GM23338 (cell line): ENCODE results near the gene USP24. TPM values are rescaled to one million over a fixed set of nuclear protein-coding genes. Genes with fewer than 3 reads are reported as not detected.

Experiments used
- ATAC-seq: fragments of 200-7000 bp; cut with Tn5 transposase; 3 replicates; pipeline ENCODE4 v1.9.1; 2020
- DNase-seq: peaks from one replicate; pipeline ENCODE4 v3.0.0-alpha.2; 2015; ENCODE audit warnings: low spot score
- H2AFZ ChIP-seq: fragments of 200-600 bp; sonication (generic); 2 replicates; pipeline ENCODE4 v1.8.0; 2016; ENCODE audit warnings: antibody characterized with exemption, mild to moderate bottlenecking, moderate library complexity
- H3F3A ChIP-seq: fragments of 200-600 bp; sonication (generic); replicated peaks from 2 replicates; pipeline ENCODE4 v1.8.0; 2017; ENCODE audit warnings: antibody characterized with exemption, mixed run types, low read depth
- H3K27ac ChIP-seq: fragments of 200-600 bp; sonication (generic); 2 replicates; pipeline ENCODE4 v1.6.1; 2016; ENCODE audit warnings: low read depth
- H3K27me3 ChIP-seq: fragments of 200-600 bp; sonication (generic); 2 replicates; pipeline ENCODE4 v1.8.0; 2016; ENCODE audit warnings: mild to moderate bottlenecking, mixed run types, moderate library complexity; ENCODE audit not compliant: insufficient read depth
- H3K36me3 ChIP-seq: fragments of 200-600 bp; sonication (generic); 2 replicates; pipeline ENCODE4 v1.8.0; 2016; ENCODE audit warnings: mild to moderate bottlenecking; ENCODE audit not compliant: insufficient read depth
- H3K4me1 ChIP-seq: fragments of 200-600 bp; sonication (generic); 2 replicates; pipeline ENCODE4 v1.8.0; 2016; ENCODE audit warnings: mild to moderate bottlenecking, moderate library complexity; ENCODE audit not compliant: insufficient read depth
- H3K4me2 ChIP-seq: fragments of 200-600 bp; sonication (generic); 2 replicates; pipeline ENCODE4 v1.7.1; 2017; ENCODE audit warnings: mixed run types
- H3K4me3 ChIP-seq: fragments of 200-600 bp; sonication (generic); 2 replicates; pipeline ENCODE4 v1.6.1; 2016; ENCODE audit warnings: mixed run types
- H3K79me2 ChIP-seq: fragments of 200-600 bp; sonication (generic); replicated peaks from 2 replicates; pipeline ENCODE4 v1.8.0; 2017; ENCODE audit warnings: mild to moderate bottlenecking; ENCODE audit not compliant: insufficient read depth
- H3K9me2 ChIP-seq: fragments of 200-600 bp; sonication (generic); 2 replicates; pipeline ENCODE4 v1.8.0; 2017; ENCODE audit not compliant: insufficient read depth
- H4K20me1 ChIP-seq: fragments of 200-600 bp; sonication (generic); replicated peaks from 2 replicates; pipeline ENCODE4 v1.8.0; 2017; ENCODE audit warnings: mild to moderate bottlenecking; ENCODE audit not compliant: insufficient read depth
- H3K27ac Mint-ChIP-seq: 2 replicates; pipeline ENCODE4 v1.8.0; 2020; ENCODE audit warnings: inconsistent platforms, mild to moderate bottlenecking, moderate library complexity, mixed read lengths
- H3K27me3 Mint-ChIP-seq: 3 replicates; pipeline ENCODE4 v1.8.0; 2022; ENCODE audit warnings: low read depth, mild to moderate bottlenecking, moderate library complexity, mixed read lengths, inconsistent platforms; ENCODE audit not compliant: insufficient read depth, poor library complexity
- H3K36me3 Mint-ChIP-seq: 3 replicates; pipeline ENCODE4 v1.8.0; 2021; ENCODE audit warnings: low read depth, mild to moderate bottlenecking, inconsistent platforms, moderate library complexity, mixed read lengths
- H3K4me1 Mint-ChIP-seq: 3 replicates; pipeline ENCODE4 v1.8.0; 2020; ENCODE audit warnings: mild to moderate bottlenecking, inconsistent platforms, mixed read lengths
- H3K4me3 Mint-ChIP-seq: 3 replicates; pipeline ENCODE4 v1.8.0; 2021; ENCODE audit warnings: moderate library complexity, mild to moderate bottlenecking, inconsistent platforms, mixed read lengths
- H3K9me3 Mint-ChIP-seq: 3 replicates; pipeline ENCODE4 v1.8.0; 2020; ENCODE audit warnings: moderate library complexity, mild to moderate bottlenecking, inconsistent platforms, mixed read lengths
- CREB1 ChIP-seq: fragments of 250-450 bp; sonication (Bioruptor Pico); IDR thresholded peaks from 2 replicates; pipeline ENCODE4 v1.5.0; 2020; ENCODE audit warnings: low read depth, mild to moderate bottlenecking, moderate library complexity
- JUNB ChIP-seq: IDR thresholded peaks from one replicate; pipeline ENCODE4 v1.6.1; 2016; ENCODE audit warnings: antibody characterized with exemption; ENCODE audit not compliant: unreplicated experiment
- NANOG ChIP-seq: IDR thresholded peaks from 2 replicates; pipeline ENCODE4 v1.6.1; 2016; ENCODE audit warnings: antibody characterized with exemption, borderline replicate concordance
- REST ChIP-seq: IDR thresholded peaks from one replicate; pipeline ENCODE4 v1.6.1; 2018; ENCODE audit warnings: antibody characterized with exemption; ENCODE audit not compliant: unreplicated experiment
- ZNF462 ChIP-seq: fragments of 250-450 bp; sonication (Bioruptor Pico); IDR thresholded peaks from 2 replicates; pipeline ENCODE4 v1.5.0; 2020; ENCODE audit warnings: mild to moderate bottlenecking, moderate library complexity
- polyA plus RNA-seq: library from polyadenylated mRNA; unstranded; fragments of >200 nt; fragmentation: Nextera tagmentation; extraction: Ambion mirVana; gene quantifications from 2 replicates; pipeline ENCODE4 v1.2.1, GENCODE V29; 2016
- total RNA-seq: library from RNA; depleted of rRNA; stranded (reverse); fragments of >200 nt; shearing (Covaris generic); gene quantifications from 2 replicates; pipeline ENCODE4 v1.2.3, GENCODE V29; 2014

USP24 gene
- total and polyA plus RNA-seq, 2 experiments from 2014 or later, result 12.1 to 32.6 TPM

- Histone ChIP-seq H3K4me1 (peaks cover 49% of the 10 kb centered on the region), H3F3A (0 out of 2 replicates have a peak, but pooled peaks cover 4% of the 10 kb centered on the region), H4K20me1 (peaks cover 21% of the 10 kb centered on the region), H3K4me3 (peak overlapping the region; percentile 91; the same call in 1 of the 2 replicates), H3K9me2 (no peaks in the 10 kb centered on the region), H3K79me2 (peaks cover 45% of the 10 kb centered on the region), H3K36me3 (0 out of 2 replicates have a peak, but pooled peaks cover 3% of the 10 kb centered on the region), H2AFZ (no peak overlapping the region), H3K27me3 (peaks cover 37% of the 10 kb centered on the region), H3K4me2 (peak overlapping the region; percentile 94), H3K27ac (no peak overlapping the region)
- TF ChIP-seq ZNF462 (CRISPR knock-in tag), result no peak
- no peak for TF ChIP-seq NANOG
- TF ChIP-seq REST, result peak; percentile 30
- TF ChIP-seq CREB1 (CRISPR knock-in tag), result no peak
- TF ChIP-seq JUNB, result no peak
- H3K36me3 Mint-ChIP-seq, result peaks cover 9% of the 10 kb centered on the region; the same call in 2 of the 3 replicates
- ATAC-seq (no peak), DNase-seq (no peak)
- no peak overlapping the region for H3K4me3 Mint-ChIP-seq
- peaks cover 38% of the 10 kb centered on the region for H3K27me3 Mint-ChIP-seq
- H3K27ac Mint-ChIP-seq, result no peak overlapping the region
- H3K4me1 Mint-ChIP-seq, result peaks cover 33% of the 10 kb centered on the region
- no peaks in the 10 kb centered on the region for H3K9me3 Mint-ChIP-seq
These were observed 177.2 kb downstream of the USP24 start for GRCh38 chr1:55037733-55038551.
